ENCODE results near the gene TUBA3E.

DNA sequence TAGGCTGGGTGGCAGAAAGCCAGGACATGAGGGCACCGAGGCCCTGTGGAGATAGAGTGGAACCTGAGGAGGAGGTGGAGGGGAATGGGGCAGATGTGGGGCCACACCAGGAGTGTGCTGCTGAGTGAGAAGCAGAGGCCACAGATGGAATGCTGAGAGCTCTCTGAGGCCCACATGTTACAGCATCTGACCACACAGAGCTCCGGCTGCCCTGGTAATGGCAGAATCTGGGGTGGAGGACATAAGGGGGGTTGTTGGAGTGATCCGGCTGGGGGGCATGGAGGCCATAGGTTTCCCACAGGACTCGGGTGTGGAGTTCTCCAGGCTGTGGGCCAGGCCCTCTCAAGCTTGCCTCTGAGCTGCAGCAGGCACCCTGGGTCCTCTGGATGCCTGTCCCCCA, 12.3 kb downstream of the TUBA3E start:
- TF ChIP-seq CTCF (conservative IDR thresholded peaks at IDR 0.05 in 1 of 2, IDR thresholded peaks at IDR 0.05 in 1 of 2; ENCODE audit: low read depth in 1 of 2, low read length in 2 of 2) (no peak), EZH2 (IDR thresholded peaks at IDR 0.05; ENCODE audit: low read length, missing control alignments) (no peak)

All from fibroblast of lung (primary cell).